GM23338 (cell line): ENCODE data around the gene TTLL3. TPM values are rescaled to one million over a fixed set of nuclear protein-coding genes. Genes with fewer than 3 reads are reported as not detected.

Experiments used
- ATAC-seq: fragments of 200-7000 bp; cut with Tn5 transposase; 3 replicates; pipeline ENCODE4 v1.9.1; 2020
- DNase-seq: peaks from one replicate; pipeline ENCODE4 v3.0.0-alpha.2; 2015; ENCODE audit warnings: low spot score
- H2AFZ ChIP-seq: fragments of 200-600 bp; sonication (generic); 2 replicates; pipeline ENCODE4 v1.8.0; 2016; ENCODE audit warnings: antibody characterized with exemption, mild to moderate bottlenecking, moderate library complexity
- H3F3A ChIP-seq: fragments of 200-600 bp; sonication (generic); replicated peaks from 2 replicates; pipeline ENCODE4 v1.8.0; 2017; ENCODE audit warnings: antibody characterized with exemption, mixed run types, low read depth
- H3K27ac ChIP-seq: fragments of 200-600 bp; sonication (generic); 2 replicates; pipeline ENCODE4 v1.6.1; 2016; ENCODE audit warnings: low read depth
- H3K27me3 ChIP-seq: fragments of 200-600 bp; sonication (generic); 2 replicates; pipeline ENCODE4 v1.8.0; 2016; ENCODE audit warnings: mild to moderate bottlenecking, mixed run types, moderate library complexity; ENCODE audit not compliant: insufficient read depth
- H3K36me3 ChIP-seq: fragments of 200-600 bp; sonication (generic); 2 replicates; pipeline ENCODE4 v1.8.0; 2016; ENCODE audit warnings: mild to moderate bottlenecking; ENCODE audit not compliant: insufficient read depth
- H3K4me1 ChIP-seq: fragments of 200-600 bp; sonication (generic); 2 replicates; pipeline ENCODE4 v1.8.0; 2016; ENCODE audit warnings: mild to moderate bottlenecking, moderate library complexity; ENCODE audit not compliant: insufficient read depth
- H3K4me2 ChIP-seq: fragments of 200-600 bp; sonication (generic); 2 replicates; pipeline ENCODE4 v1.7.1; 2017; ENCODE audit warnings: mixed run types
- H3K4me3 ChIP-seq: fragments of 200-600 bp; sonication (generic); 2 replicates; pipeline ENCODE4 v1.6.1; 2016; ENCODE audit warnings: mixed run types
- H3K79me2 ChIP-seq: fragments of 200-600 bp; sonication (generic); replicated peaks from 2 replicates; pipeline ENCODE4 v1.8.0; 2017; ENCODE audit warnings: mild to moderate bottlenecking; ENCODE audit not compliant: insufficient read depth
- H3K9me2 ChIP-seq: fragments of 200-600 bp; sonication (generic); 2 replicates; pipeline ENCODE4 v1.8.0; 2017; ENCODE audit not compliant: insufficient read depth
- H4K20me1 ChIP-seq: fragments of 200-600 bp; sonication (generic); replicated peaks from 2 replicates; pipeline ENCODE4 v1.8.0; 2017; ENCODE audit warnings: mild to moderate bottlenecking; ENCODE audit not compliant: insufficient read depth
- H3K27ac Mint-ChIP-seq: 2 replicates; pipeline ENCODE4 v1.8.0; 2020; ENCODE audit warnings: inconsistent platforms, mild to moderate bottlenecking, moderate library complexity, mixed read lengths
- H3K27me3 Mint-ChIP-seq: 3 replicates; pipeline ENCODE4 v1.8.0; 2022; ENCODE audit warnings: low read depth, mild to moderate bottlenecking, moderate library complexity, mixed read lengths, inconsistent platforms; ENCODE audit not compliant: insufficient read depth, poor library complexity
- H3K36me3 Mint-ChIP-seq: 3 replicates; pipeline ENCODE4 v1.8.0; 2021; ENCODE audit warnings: low read depth, mild to moderate bottlenecking, inconsistent platforms, moderate library complexity, mixed read lengths
- H3K4me1 Mint-ChIP-seq: 3 replicates; pipeline ENCODE4 v1.8.0; 2020; ENCODE audit warnings: mild to moderate bottlenecking, inconsistent platforms, mixed read lengths
- H3K4me3 Mint-ChIP-seq: 3 replicates; pipeline ENCODE4 v1.8.0; 2021; ENCODE audit warnings: moderate library complexity, mild to moderate bottlenecking, inconsistent platforms, mixed read lengths
- H3K9me3 Mint-ChIP-seq: 3 replicates; pipeline ENCODE4 v1.8.0; 2020; ENCODE audit warnings: moderate library complexity, mild to moderate bottlenecking, inconsistent platforms, mixed read lengths
- ETS1 ChIP-seq: IDR thresholded peaks from 2 replicates; pipeline ENCODE4 v1.6.1; 2016; ENCODE audit warnings: antibody characterized with exemption
- EZH2 ChIP-seq: fragments of 200-600 bp; sonication (generic); IDR thresholded peaks from one replicate; pipeline ENCODE4 v1.8.0; 2017; ENCODE audit warnings: antibody characterized with exemption, mild to moderate bottlenecking, low read depth; ENCODE audit not compliant: unreplicated experiment
- EZH2phosphoT487 ChIP-seq: fragments of 200-600 bp; sonication (generic); IDR thresholded peaks from one replicate; pipeline ENCODE4 v1.8.1; 2018; ENCODE audit warnings: antibody characterized with exemption; ENCODE audit not compliant: unreplicated experiment
- STAT1 ChIP-seq: IDR thresholded peaks from one replicate; pipeline ENCODE4 v1.6.1; 2016; ENCODE audit warnings: antibody characterized with exemption; ENCODE audit not compliant: unreplicated experiment
- ZNF114 ChIP-seq: fragments of 250-450 bp; sonication (Bioruptor Pico); IDR thresholded peaks from 2 replicates; pipeline ENCODE4 v1.5.0; 2020; ENCODE audit warnings: mild to moderate bottlenecking, moderate library complexity
- ZNF462 ChIP-seq: fragments of 250-450 bp; sonication (Bioruptor Pico); IDR thresholded peaks from 2 replicates; pipeline ENCODE4 v1.5.0; 2020; ENCODE audit warnings: mild to moderate bottlenecking, moderate library complexity
- polyA plus RNA-seq: library from polyadenylated mRNA; unstranded; fragments of >200 nt; fragmentation: Nextera tagmentation; extraction: Ambion mirVana; gene quantifications from 2 replicates; pipeline ENCODE4 v1.2.1, GENCODE V29; 2016
- total RNA-seq: library from RNA; depleted of rRNA; stranded (reverse); fragments of >200 nt; shearing (Covaris generic); gene quantifications from 2 replicates; pipeline ENCODE4 v1.2.3, GENCODE V29; 2014

Gene TTLL3
- total and polyA plus RNA-seq, 2 experiments from 2014 or later, result 3.7 to 5.3 TPM

- TF ChIP-seq ZNF462 (CRISPR knock-in tag) (no peak), EZH2 (no peak), STAT1 (no peak), ETS1 (no peak), EZH2phosphoT487 (no peak)
These were observed 68.6 kb downstream of the TTLL3 start (continued) for GRCh38 chr3:9878700-9879099.

GRCh38 chr3:9879830-9880549 lies 69.9 kb downstream of the TTLL3 start, which contains the start of gene CIDEC:
CIDEC (minus strand) TSS chr3:9880253; CDS start chr3:9878486, 1,767 bp downstream.
- Histone ChIP-seq H3K27ac (no peak within 1 kb of the TSS), H3K9me2 (no peaks in the 10 kb centered on the region), H3K4me3 (no peak within 1 kb of the TSS), H4K20me1 (no peaks in the 10 kb centered on the region), H3K4me2 (no peak within 1 kb of the TSS), H3K4me1 (no peaks in the 10 kb centered on the region), H3K79me2 (no peaks in the 10 kb centered on the region), H3K36me3 (no peaks in the 10 kb centered on the region), H3K27me3 (no peaks in the 10 kb centered on the region), H2AFZ (peak within 1 kb of the TSS; percentile 23; the same call in 1 of the 2 replicates), H3F3A (no peaks in the 10 kb centered on the region)
- no peak within 1 kb of the TSS for H3K4me3 Mint-ChIP-seq
- no peak within 1 kb of the TSS for H3K27ac Mint-ChIP-seq
- H3K9me3 Mint-ChIP-seq, result no peaks in the 10 kb centered on the region
- DNase-seq (no peak), ATAC-seq (no peak)
- no peaks in the 10 kb centered on the region for H3K36me3 Mint-ChIP-seq
- peaks cover 2% of the 10 kb centered on the region for H3K27me3 Mint-ChIP-seq
- H3K4me1 Mint-ChIP-seq, result 0 out of 3 replicates have a peak, but pooled peaks cover 3% of the 10 kb centered on the region
- TF ChIP-seq EZH2 (no peak), EZH2phosphoT487 (no peak), ZNF114 (CRISPR knock-in tag) (no peak), ZNF462 (CRISPR knock-in tag) (no peak)
